MM.1S (cell line): ENCODE results near the gene EXOC4.

Experiments used
- EZH2 ChIP-seq: fragments of 300-600 bp; sonication (generic); optimal IDR thresholded peaks from 2 replicates; pipeline ENCODE3; 2017; ENCODE audit warnings: low read depth, mild to moderate bottlenecking, antibody characterized with exemption, low read length, mixed read lengths
- TF ChIP-seq, protein P1 (sequence below): fragments of 300-600 bp; sonication (generic); IDR thresholded peaks from 2 replicates; pipeline ENCODE4 v1.5.1; 2016; ENCODE audit warnings: antibody characterized with exemption, low read length, mixed read lengths

DNA sequence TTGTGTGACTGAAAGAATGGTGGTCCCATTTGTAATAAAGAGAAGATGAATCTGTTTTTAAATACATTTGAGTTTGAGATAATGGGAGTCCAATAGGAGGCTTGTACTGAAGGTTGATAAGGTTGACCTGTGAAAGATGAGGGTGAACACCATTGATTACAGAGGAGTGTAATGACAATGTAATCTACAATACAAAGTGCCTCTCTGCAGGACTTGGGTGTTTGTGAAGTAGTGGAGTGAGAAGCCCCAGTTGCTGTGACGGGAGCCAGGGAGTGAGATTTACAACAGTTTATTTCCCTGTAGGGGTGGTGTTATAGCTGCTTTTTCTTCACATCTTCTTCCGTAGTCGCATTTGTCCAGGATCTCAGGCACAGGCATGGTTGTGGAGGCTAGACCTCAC is 189.9 kb downstream of the EXOC4 start:
- TF ChIP-seq, protein P1, sequence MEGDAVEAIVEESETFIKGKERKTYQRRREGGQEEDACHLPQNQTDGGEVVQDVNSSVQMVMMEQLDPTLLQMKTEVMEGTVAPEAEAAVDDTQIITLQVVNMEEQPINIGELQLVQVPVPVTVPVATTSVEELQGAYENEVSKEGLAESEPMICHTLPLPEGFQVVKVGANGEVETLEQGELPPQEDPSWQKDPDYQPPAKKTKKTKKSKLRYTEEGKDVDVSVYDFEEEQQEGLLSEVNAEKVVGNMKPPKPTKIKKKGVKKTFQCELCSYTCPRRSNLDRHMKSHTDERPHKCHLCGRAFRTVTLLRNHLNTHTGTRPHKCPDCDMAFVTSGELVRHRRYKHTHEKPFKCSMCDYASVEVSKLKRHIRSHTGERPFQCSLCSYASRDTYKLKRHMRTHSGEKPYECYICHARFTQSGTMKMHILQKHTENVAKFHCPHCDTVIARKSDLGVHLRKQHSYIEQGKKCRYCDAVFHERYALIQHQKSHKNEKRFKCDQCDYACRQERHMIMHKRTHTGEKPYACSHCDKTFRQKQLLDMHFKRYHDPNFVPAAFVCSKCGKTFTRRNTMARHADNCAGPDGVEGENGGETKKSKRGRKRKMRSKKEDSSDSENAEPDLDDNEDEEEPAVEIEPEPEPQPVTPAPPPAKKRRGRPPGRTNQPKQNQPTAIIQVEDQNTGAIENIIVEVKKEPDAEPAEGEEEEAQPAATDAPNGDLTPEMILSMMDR = no peak
- TF ChIP-seq EZH2 = no peak
